ENCODE data around the gene AFF3.

The AFF3 gene

GRCh38 chr2:99593692-99594427 is 548.5 kb downstream of the AFF3 start:
- Histone ChIP-seq H3K9me3 (ENCODE audit: control insufficient read depth, insufficient read depth, low read length) (no peaks in the 10 kb centered on the region), H3K36me3 (ENCODE audit: control insufficient read depth, low read length) (no peaks in the 10 kb centered on the region; the same call in 1 of the 2 replicates), H3K27me3 (ENCODE audit: control insufficient read depth, low read length) (no peaks in the 10 kb centered on the region), H3K9me2 (replicated peaks; ENCODE audit: control insufficient read depth, low read length) (no peaks in the 10 kb centered on the region), H3K4me1 (ENCODE audit: control insufficient read depth, low read length) (peaks cover 5% of the 10 kb centered on the region; the same call in 1 of the 2 replicates), H3K4me2 (ENCODE audit: low read length) (no peak overlapping the region), H3K79me2 (ENCODE audit: control insufficient read depth, low read length) (no peaks in the 10 kb centered on the region), H4K20me1 (ENCODE audit: control insufficient read depth, insufficient read depth, low read depth, low read length) (no peaks in the 10 kb centered on the region), H3F3A (ENCODE audit: control insufficient read depth, insufficient read depth) (no peaks in the 10 kb centered on the region), H3K27ac (ENCODE audit: low read depth, low read length) (no peak overlapping the region), H3K4me3 (ENCODE audit: low read length) (no peak overlapping the region)
- no peak for TF ChIP-seq CTCF (IDR thresholded peaks at IDR 0.05; ENCODE audit: low read depth, low read length, poor library complexity, severe bottlenecking)
- no peak for TF ChIP-seq EZH2phosphoT487 (IDR thresholded peaks at IDR 0.05; ENCODE audit: borderline replicate concordance, low read length)

GRCh38 chr2:99576775-99577174 is 565.6 kb downstream of the AFF3 start:
- no peaks in the 10 kb centered on the region for H3K9me2 ChIP-seq (replicated peaks; ENCODE audit: control insufficient read depth, low read length)
- H3K4me2 ChIP-seq (ENCODE audit: low read length), result no peak overlapping the region
- H4K20me1 ChIP-seq (ENCODE audit: control insufficient read depth, insufficient read depth, low read depth, low read length), result no peaks in the 10 kb centered on the region
- no peak overlapping the region for H3K4me3 ChIP-seq (ENCODE audit: low read length)
- 0 out of 2 replicates have a peak, but pooled peaks cover 4% of the 10 kb centered on the region for H3K36me3 ChIP-seq (ENCODE audit: control insufficient read depth, low read length)
- H3K9me3 ChIP-seq (ENCODE audit: control insufficient read depth, insufficient read depth, low read length), result no peaks in the 10 kb centered on the region
- no peaks in the 10 kb centered on the region for H3K27me3 ChIP-seq (ENCODE audit: control insufficient read depth, low read length)
- no peaks in the 10 kb centered on the region for H3K79me2 ChIP-seq (ENCODE audit: control insufficient read depth, low read length)
- no peaks in the 10 kb centered on the region for H3F3A ChIP-seq (ENCODE audit: control insufficient read depth, insufficient read depth)
- no peak overlapping the region for H3K27ac ChIP-seq (ENCODE audit: low read depth, low read length)
- TF ChIP-seq CTCF (IDR thresholded peaks at IDR 0.05; ENCODE audit: low read depth, low read length, poor library complexity, severe bottlenecking) (no peak), EZH2phosphoT487 (IDR thresholded peaks at IDR 0.05; ENCODE audit: borderline replicate concordance, low read length) (no peak)
- H3K4me1 ChIP-seq (ENCODE audit: control insufficient read depth, low read length), result peaks cover 7% of the 10 kb centered on the region; the same call in 1 of the 2 replicates

GRCh38 chr2:99573634-99574251 is 568.6 kb downstream of the AFF3 start:
- no peak overlapping the region for H3K4me3 ChIP-seq (ENCODE audit: low read length)
- H3K36me3 ChIP-seq (ENCODE audit: control insufficient read depth, low read length), result 0 out of 2 replicates have a peak, but pooled peaks cover 4% of the 10 kb centered on the region
- H3K9me2 ChIP-seq (replicated peaks; ENCODE audit: control insufficient read depth, low read length), result no peaks in the 10 kb centered on the region
- H3K79me2 ChIP-seq (ENCODE audit: control insufficient read depth, low read length), result no peaks in the 10 kb centered on the region
- no peak overlapping the region for H3K27ac ChIP-seq (ENCODE audit: low read depth, low read length)
- no peak overlapping the region for H3K4me2 ChIP-seq (ENCODE audit: low read length)
- H3K4me1 ChIP-seq (ENCODE audit: control insufficient read depth, low read length), result peaks cover 4% of the 10 kb centered on the region; the same call in 1 of the 2 replicates
- H4K20me1 ChIP-seq (ENCODE audit: control insufficient read depth, insufficient read depth, low read depth, low read length), result no peaks in the 10 kb centered on the region
- TF ChIP-seq CTCF (IDR thresholded peaks at IDR 0.05; ENCODE audit: low read depth, low read length, poor library complexity, severe bottlenecking), result no peak
- H3K9me3 ChIP-seq (ENCODE audit: control insufficient read depth, insufficient read depth, low read length), result no peaks in the 10 kb centered on the region
- no peaks in the 10 kb centered on the region for H3F3A ChIP-seq (ENCODE audit: control insufficient read depth, insufficient read depth)
- H3K27me3 ChIP-seq (ENCODE audit: control insufficient read depth, low read length), result no peaks in the 10 kb centered on the region
